LoVo (cell line): ENCODE results near the gene HIGD1A.

Source experiments
- DNase-seq: peaks from one replicate; pipeline ENCODE4 v3.0.0-alpha.2; 2016; ENCODE audit warnings: low spot score

HIGD1A gene

GRCh38 chr3:42735019-42735418 is 69.3 kb downstream of the HIGD1A start:
- DNase-seq, result no peak

- no peak for DNase-seq
Observed at GRCh38 chr3:42734263-42734860, 69.9 kb downstream of the HIGD1A start.

GRCh38 chr3:42733501-42734262 is 70.6 kb downstream of the HIGD1A start:
- no peak for DNase-seq
